Neuronal stem cell (in vitro differentiated cells): ENCODE measurements around the gene PDZD2.
A peak's percentile ranks its signal among the peaks of the same experiment; 100 is the strongest.
"Not testable (repeated sequence)": the region's sequence is repeated elsewhere in the genome, so short reads cannot be mapped to it uniquely, and the experiment has no call there.

Experiments used
- DNase-seq: peaks from one replicate; pipeline ENCODE4 v3.0.0-alpha.2; 2013; ENCODE audit warnings: low spot score
- H2AFZ ChIP-seq: one replicate; pipeline ENCODE4 v1.6.1; 2013; ENCODE audit warnings: mild to moderate bottlenecking, low read length, inconsistent platforms
- H2AK5ac ChIP-seq: 2 replicates; pipeline ENCODE4 v1.6.1; 2013; ENCODE audit warnings: low read depth, mild to moderate bottlenecking, inconsistent platforms, low read length, moderate library complexity, mixed read lengths
- H2BK120ac ChIP-seq: 2 replicates; pipeline ENCODE4 v1.6.1; 2013; ENCODE audit warnings: low read depth, mild to moderate bottlenecking, inconsistent platforms, low read length, moderate library complexity, mixed read lengths
- H2BK12ac ChIP-seq: one replicate; pipeline ENCODE4 v1.6.1; 2013; ENCODE audit warnings: low read length, inconsistent platforms
- H2BK15ac ChIP-seq: 2 replicates; pipeline ENCODE4 v1.6.1; 2013; ENCODE audit warnings: mild to moderate bottlenecking, low read length, inconsistent platforms, mixed read lengths
- H2BK5ac ChIP-seq: one replicate; pipeline ENCODE4 v1.6.1; 2013; ENCODE audit warnings: inconsistent platforms, mild to moderate bottlenecking, low read length, moderate library complexity
- H3K14ac ChIP-seq: one replicate; pipeline ENCODE4 v1.6.1; 2013; ENCODE audit warnings: low read length, inconsistent platforms
- H3K18ac ChIP-seq: 2 replicates; pipeline ENCODE4 v1.6.1; 2013; ENCODE audit warnings: low read length, inconsistent platforms
- H3K23ac ChIP-seq: 2 replicates; pipeline ENCODE4 v1.6.1; 2013; ENCODE audit warnings: low read depth, mild to moderate bottlenecking, mixed read lengths, low read length, inconsistent platforms; ENCODE audit not compliant: poor library complexity
- H3K27ac ChIP-seq: replicated peaks from 3 replicates; pipeline ENCODE4 v1.5.1; 2013; ENCODE audit warnings: low read length, inconsistent platforms
- H3K27me3 ChIP-seq, 3 experiments: 2 replicates each; pipeline ENCODE4 v1.6.1; 2013; ENCODE audit warnings: low read length in 3 of 3, mild to moderate bottlenecking in 2 of 3, inconsistent platforms in 1 of 3, low read depth in 1 of 3, mixed read lengths in 1 of 3, moderate library complexity in 1 of 3; ENCODE audit not compliant: control insufficient read depth in 3 of 3, insufficient read depth in 3 of 3
- H3K36me3 ChIP-seq, 2 donors: replicated peaks in 1 of 2; 2 replicates each; pipeline ENCODE4 v1.6.1; 2013; ENCODE audit warnings: low read length in 2 of 2; ENCODE audit not compliant: control insufficient read depth in 2 of 2, insufficient read depth in 2 of 2
- H3K4ac ChIP-seq: 2 replicates; pipeline ENCODE4 v1.6.1; 2013; ENCODE audit warnings: inconsistent platforms, mild to moderate bottlenecking, low read length, moderate library complexity
- H3K4me1 ChIP-seq, 2 donors: 1 replicate in 1 of 2; 2 replicates in 1 of 2; pipeline ENCODE4 v1.6.1; 2013; ENCODE audit warnings: low read length in 2 of 2, low read depth in 1 of 2; ENCODE audit not compliant: control insufficient read depth in 2 of 2, insufficient read depth in 1 of 2
- H3K4me2 ChIP-seq: one replicate; pipeline ENCODE4 v1.6.1; 2013; ENCODE audit warnings: mild to moderate bottlenecking, low read length, inconsistent platforms; ENCODE audit not compliant: insufficient read depth, poor library complexity, severe bottlenecking
- H3K4me3 ChIP-seq, 2 donors: 2 replicates each; pipeline ENCODE4 v1.5.1; 2013; ENCODE audit warnings: low read length in 2 of 2, mild to moderate bottlenecking in 2 of 2, inconsistent platforms in 1 of 2, moderate library complexity in 1 of 2
- H3K79me1 ChIP-seq: one replicate; pipeline ENCODE4 v1.6.1; 2013; ENCODE audit warnings: low read depth, mild to moderate bottlenecking, inconsistent platforms, low read length, moderate library complexity
- H3K9ac ChIP-seq: one replicate; pipeline ENCODE4 v1.6.1; 2013; ENCODE audit warnings: mild to moderate bottlenecking, low read depth, low read length, inconsistent platforms; ENCODE audit not compliant: poor library complexity
- H3K9me3 ChIP-seq, 2 donors: replicated peaks in 1 of 2; 2 replicates each; pipeline versions ENCODE3 to v1.6.1; 2013; ENCODE audit warnings: low read length in 2 of 2, mild to moderate bottlenecking in 2 of 2, inconsistent platforms in 1 of 2, low read depth in 1 of 2, mixed read lengths in 1 of 2, moderate library complexity in 1 of 2; ENCODE audit not compliant: control insufficient read depth in 2 of 2, insufficient read depth in 1 of 2
- H4K8ac ChIP-seq: one replicate; pipeline ENCODE4 v1.6.1; 2013; ENCODE audit warnings: low read depth, mild to moderate bottlenecking, inconsistent platforms, low read length, moderate library complexity
- H4K91ac ChIP-seq: one replicate; pipeline ENCODE4 v1.6.1; 2013; ENCODE audit warnings: low read length, low read depth, mild to moderate bottlenecking, inconsistent platforms; ENCODE audit not compliant: poor library complexity
- WGBS, 2 donors: extraction: QIAGEN DNeasy Blood & Tissue Kit; methylation state at CpG; one replicate each; pipeline ENCODE4 v1.1.7; 2013; ENCODE audit warnings: missing lambda C conversion rate in 2 of 2, mixed read lengths in 1 of 2; ENCODE audit not compliant: insufficient read length in 2 of 2, insufficient replicate concordance in 1 of 2; ENCODE audit errors: extremely low coverage in 2 of 2; 5-methylcytosine and 5-hydroxymethylcytosine counted together

Gene PDZD2

GRCh38 chr5:31966936-31967335 is 328.0 kb downstream of the PDZD2 start:
- Histone ChIP-seq H3K36me3 (no peaks in the 10 kb centered on the region), H2BK12ac (no peak overlapping the region), H2BK5ac (no peak overlapping the region), H3K27me3 (no peaks in the 10 kb centered on the region), H3K79me1 (no peaks in the 10 kb centered on the region), H3K9ac (no peak overlapping the region), H3K4ac (no peak overlapping the region), H3K27ac (no peak overlapping the region), H2BK15ac (no peak overlapping the region), H3K23ac (no peak overlapping the region), H4K91ac (no peak overlapping the region), H3K18ac (no peak overlapping the region), H3K9me3 (peaks cover 0 to 10% of the 10 kb centered on the region in 2 donors), H2AFZ (no peak overlapping the region), H2BK120ac (no peak overlapping the region), H3K4me3 (no peak overlapping the region), H3K4me2 (no peak overlapping the region), H3K4me1 (peaks cover 0 to 8% of the 10 kb centered on the region in 2 donors), H2AK5ac (no peak overlapping the region), H4K8ac (no peak overlapping the region), H3K14ac (no peak overlapping the region)
- WGBS, 2 donors, result no CpG with 5 or more reads among the region's 5 CpGs
- DNase-seq, result no peak

GRCh38 chr5:31967461-31967860 is 328.5 kb downstream of the PDZD2 start:
- Histone ChIP-seq H3K36me3 (no peaks in the 10 kb centered on the region), H3K27ac (no peak overlapping the region)
- no CpG with 5 or more reads among the region's 3 CpGs for WGBS, 2 donors

GRCh38 chr5:31972558-31972957 is 333.6 kb downstream of the PDZD2 start:
- Histone ChIP-seq H3K14ac (no peak overlapping the region), H3K18ac (no peak overlapping the region), H2BK120ac (no peak overlapping the region), H3K9me3 (peaks cover 0 to 4% of the 10 kb centered on the region in 2 donors), H3K9ac (no peak overlapping the region), H2BK15ac (no peak overlapping the region), H2BK12ac (no peak overlapping the region), H3K4me3 (no peak overlapping the region), H3K36me3 (no peaks in the 10 kb centered on the region), H3K27me3 (no peaks in the 10 kb centered on the region), H3K23ac (no peak overlapping the region), H4K91ac (no peak overlapping the region), H2AFZ (no peak overlapping the region), H3K79me1 (no peaks in the 10 kb centered on the region), H3K4me2 (no peak overlapping the region), H3K4me1 (no peaks in the 10 kb centered on the region), H3K27ac (no peak overlapping the region), H3K4ac (no peak overlapping the region), H2BK5ac (no peak overlapping the region), H4K8ac (no peak overlapping the region), H2AK5ac (no peak overlapping the region)
- no peak for DNase-seq

More at GRCh38 chr5:31967461-31967860, 328.5 kb downstream of the PDZD2 start:
- H3K4ac ChIP-seq, result no peak overlapping the region
- no peak overlapping the region for H3K14ac ChIP-seq
- no peak overlapping the region for H3K9ac ChIP-seq
- no peak overlapping the region for H3K18ac ChIP-seq
- no peak overlapping the region for H2BK15ac ChIP-seq
- no peak overlapping the region for H4K8ac ChIP-seq
- H2BK12ac ChIP-seq, result no peak overlapping the region
- H2AFZ ChIP-seq, result no peak overlapping the region
- no peak for DNase-seq
- peaks cover 0 to 10% of the 10 kb centered on the region in 2 donors for H3K9me3 ChIP-seq
- no peaks in the 10 kb centered on the region for H3K27me3 ChIP-seq
- H3K4me3 ChIP-seq, result no peak overlapping the region
- H4K91ac ChIP-seq, result no peak overlapping the region
- H3K79me1 ChIP-seq, result no peaks in the 10 kb centered on the region
- no peak overlapping the region for H2BK5ac ChIP-seq
- no peak overlapping the region for H3K23ac ChIP-seq
- H3K4me2 ChIP-seq, result no peak overlapping the region
- H2BK120ac ChIP-seq, result no peak overlapping the region
- peaks cover 0 to 8% of the 10 kb centered on the region in 2 donors for H3K4me1 ChIP-seq
- no peak overlapping the region for H2AK5ac ChIP-seq

- H3K4me2 ChIP-seq, H2BK15ac ChIP-seq, H3K14ac ChIP-seq: not testable (repeated sequence)
These were observed 336.3 kb downstream of the PDZD2 start for GRCh38 chr5:31975189-31975612.

More at GRCh38 chr5:31975189-31975612, 336.3 kb downstream of the PDZD2 start:
- H3K18ac ChIP-seq, result peak overlapping the region; percentile 2
- H2AK5ac ChIP-seq, H3K23ac ChIP-seq, H3K9me3 ChIP-seq, H3K4ac ChIP-seq, H3K36me3 ChIP-seq, H3K4me3 ChIP-seq, H2BK12ac ChIP-seq, H3K9ac ChIP-seq, H4K91ac ChIP-seq, H3K27me3 ChIP-seq, H2AFZ ChIP-seq, H3K79me1 ChIP-seq, H3K27ac ChIP-seq, H3K4me1 ChIP-seq, H2BK5ac ChIP-seq, H4K8ac ChIP-seq, H2BK120ac ChIP-seq, DNase-seq: not testable (repeated sequence)
- no CpG with 5 or more reads among the region's 5 CpGs for WGBS, 2 donors
